ENCODE data around the gene EPHA5. TPM values are rescaled to one million over a fixed set of nuclear protein-coding genes. Genes with fewer than 3 reads are reported as not detected.

The EPHA5 gene
- total RNA-seq, 1 experiment from 2014 or later, result not detected

DNA sequence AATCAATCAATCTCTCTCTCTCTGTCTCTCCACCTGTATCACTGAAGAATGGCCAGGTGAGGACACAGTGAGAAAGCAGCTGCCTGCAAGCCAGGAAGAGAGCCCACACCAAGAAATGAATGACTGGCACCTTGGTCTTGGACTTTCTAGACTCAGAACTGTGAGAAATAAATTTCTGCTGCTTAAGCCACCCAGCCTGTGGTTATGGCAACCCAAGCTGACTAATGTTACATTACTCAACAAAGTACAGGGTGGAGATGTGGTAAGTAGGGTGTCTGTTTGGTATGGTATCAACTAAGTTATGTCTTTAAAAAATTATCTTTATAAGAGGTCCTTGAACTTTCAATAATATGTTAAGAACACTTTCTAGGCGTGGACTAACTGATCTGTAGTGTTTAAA, 159.3 kb downstream of the EPHA5 start:
- no peak overlapping the region for H3K27ac Mint-ChIP-seq
- Histone ChIP-seq H2AK5ac (ENCODE audit: insufficient read length, low read length) (no peak overlapping the region), H4K5ac (ENCODE audit: insufficient read length, low read depth, low read length) (no peak overlapping the region), H2BK120ac (ENCODE audit: low read depth, low read length, poor library complexity, severe bottlenecking) (no peak overlapping the region), H3K14ac (ENCODE audit: insufficient read depth, low read length) (no peak overlapping the region), H2AFZ (ENCODE audit: low read length) (no peak overlapping the region), H3K27me3 (ENCODE audit: insufficient read depth, low read length) (no peaks in the 10 kb centered on the region), H3K4me2 (ENCODE audit: insufficient read depth, insufficient read length, low read length) (no peak overlapping the region), H4K8ac (replicated peaks; ENCODE audit: insufficient read length, low read depth, low read length) (no peak overlapping the region), H3K27ac (ENCODE audit: insufficient read length, low read depth, low read length) (no peak overlapping the region), H3T11ph (ENCODE audit: low read length) (no peak overlapping the region), H2BK5ac (ENCODE audit: insufficient read length, low read length) (no peak overlapping the region), H3K79me2 (ENCODE audit: insufficient read depth, low read length) (no peaks in the 10 kb centered on the region), H3K4me1 (ENCODE audit: insufficient read depth, low read length) (peaks cover 3% of the 10 kb centered on the region; the same call in 1 of the 2 replicates), H4K91ac (ENCODE audit: insufficient read length, low read depth, low read length) (no peak overlapping the region), H3K4ac (ENCODE audit: low read depth, low read length) (no peak overlapping the region), H3K79me1 (ENCODE audit: insufficient read depth, low read depth, low read length, poor library complexity, severe bottlenecking) (no peaks in the 10 kb centered on the region), H3K56ac (ENCODE audit: insufficient read length, low read depth, low read length) (no peak overlapping the region), H2BK15ac (ENCODE audit: low read depth, low read length) (no peak overlapping the region), H2BK12ac (ENCODE audit: insufficient read length, low read depth, low read length) (no peak overlapping the region), H3K9me3 (ENCODE audit: control insufficient read depth, low read depth, low read length) (no peaks in the 10 kb centered on the region), H4K20me1 (ENCODE audit: control insufficient read depth, insufficient read depth, insufficient read length) (no peaks in the 10 kb centered on the region), H3K18ac (ENCODE audit: insufficient read length, low read depth, low read length) (no peak overlapping the region), H3K9ac (ENCODE audit: extremely low read depth, insufficient read length, low read length) (no peak overlapping the region), H3K23ac (ENCODE audit: insufficient read length, low read depth, low read length) (no peak overlapping the region), H3K23me2 (ENCODE audit: insufficient read length, low read depth, low read length, poor library complexity, severe bottlenecking) (no peaks in the 10 kb centered on the region), H2BK20ac (ENCODE audit: low read depth, low read length, poor library complexity, severe bottlenecking) (no peak overlapping the region)
- H3K27me3 Mint-ChIP-seq (ENCODE audit: low read depth), result no peaks in the 10 kb centered on the region
- H3K36me3 Mint-ChIP-seq (ENCODE audit: insufficient read depth in 1 of 3, low read depth in 3 of 3), result peaks cover 1 to 4% (median 3%) of the 10 kb centered on the region in 3 experiments; a peak in 3 of 7 replicates
- DNase-seq, result no peak
- no peak overlapping the region for H3K4me3 Mint-ChIP-seq
- TF ChIP-seq CTCF (conservative IDR thresholded peaks at IDR 0.05), result no peak
- H3K9me3 Mint-ChIP-seq, result peaks cover 4% of the 10 kb centered on the region in 2 experiments; a peak in 4 of 5 replicates
- no CpG with 5 or more reads among the region's 1 CpG for WGBS (ENCODE audit: extremely low coverage, insufficient read length, low lambda C conversion rate)
- H3K4me1 Mint-ChIP-seq, result peaks cover 5 to 9% of the 10 kb centered on the region in 2 experiments
